Measurements from ENCODE around the gene TCF4.

GRCh38 chr18:55338978-55339650, 248.9 kb downstream of the TCF4 start:
- TF ChIP-seq, protein P1, sequence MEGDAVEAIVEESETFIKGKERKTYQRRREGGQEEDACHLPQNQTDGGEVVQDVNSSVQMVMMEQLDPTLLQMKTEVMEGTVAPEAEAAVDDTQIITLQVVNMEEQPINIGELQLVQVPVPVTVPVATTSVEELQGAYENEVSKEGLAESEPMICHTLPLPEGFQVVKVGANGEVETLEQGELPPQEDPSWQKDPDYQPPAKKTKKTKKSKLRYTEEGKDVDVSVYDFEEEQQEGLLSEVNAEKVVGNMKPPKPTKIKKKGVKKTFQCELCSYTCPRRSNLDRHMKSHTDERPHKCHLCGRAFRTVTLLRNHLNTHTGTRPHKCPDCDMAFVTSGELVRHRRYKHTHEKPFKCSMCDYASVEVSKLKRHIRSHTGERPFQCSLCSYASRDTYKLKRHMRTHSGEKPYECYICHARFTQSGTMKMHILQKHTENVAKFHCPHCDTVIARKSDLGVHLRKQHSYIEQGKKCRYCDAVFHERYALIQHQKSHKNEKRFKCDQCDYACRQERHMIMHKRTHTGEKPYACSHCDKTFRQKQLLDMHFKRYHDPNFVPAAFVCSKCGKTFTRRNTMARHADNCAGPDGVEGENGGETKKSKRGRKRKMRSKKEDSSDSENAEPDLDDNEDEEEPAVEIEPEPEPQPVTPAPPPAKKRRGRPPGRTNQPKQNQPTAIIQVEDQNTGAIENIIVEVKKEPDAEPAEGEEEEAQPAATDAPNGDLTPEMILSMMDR (IDR thresholded peaks at IDR 0.05) = no peak
- TF ChIP-seq, protein P2, sequence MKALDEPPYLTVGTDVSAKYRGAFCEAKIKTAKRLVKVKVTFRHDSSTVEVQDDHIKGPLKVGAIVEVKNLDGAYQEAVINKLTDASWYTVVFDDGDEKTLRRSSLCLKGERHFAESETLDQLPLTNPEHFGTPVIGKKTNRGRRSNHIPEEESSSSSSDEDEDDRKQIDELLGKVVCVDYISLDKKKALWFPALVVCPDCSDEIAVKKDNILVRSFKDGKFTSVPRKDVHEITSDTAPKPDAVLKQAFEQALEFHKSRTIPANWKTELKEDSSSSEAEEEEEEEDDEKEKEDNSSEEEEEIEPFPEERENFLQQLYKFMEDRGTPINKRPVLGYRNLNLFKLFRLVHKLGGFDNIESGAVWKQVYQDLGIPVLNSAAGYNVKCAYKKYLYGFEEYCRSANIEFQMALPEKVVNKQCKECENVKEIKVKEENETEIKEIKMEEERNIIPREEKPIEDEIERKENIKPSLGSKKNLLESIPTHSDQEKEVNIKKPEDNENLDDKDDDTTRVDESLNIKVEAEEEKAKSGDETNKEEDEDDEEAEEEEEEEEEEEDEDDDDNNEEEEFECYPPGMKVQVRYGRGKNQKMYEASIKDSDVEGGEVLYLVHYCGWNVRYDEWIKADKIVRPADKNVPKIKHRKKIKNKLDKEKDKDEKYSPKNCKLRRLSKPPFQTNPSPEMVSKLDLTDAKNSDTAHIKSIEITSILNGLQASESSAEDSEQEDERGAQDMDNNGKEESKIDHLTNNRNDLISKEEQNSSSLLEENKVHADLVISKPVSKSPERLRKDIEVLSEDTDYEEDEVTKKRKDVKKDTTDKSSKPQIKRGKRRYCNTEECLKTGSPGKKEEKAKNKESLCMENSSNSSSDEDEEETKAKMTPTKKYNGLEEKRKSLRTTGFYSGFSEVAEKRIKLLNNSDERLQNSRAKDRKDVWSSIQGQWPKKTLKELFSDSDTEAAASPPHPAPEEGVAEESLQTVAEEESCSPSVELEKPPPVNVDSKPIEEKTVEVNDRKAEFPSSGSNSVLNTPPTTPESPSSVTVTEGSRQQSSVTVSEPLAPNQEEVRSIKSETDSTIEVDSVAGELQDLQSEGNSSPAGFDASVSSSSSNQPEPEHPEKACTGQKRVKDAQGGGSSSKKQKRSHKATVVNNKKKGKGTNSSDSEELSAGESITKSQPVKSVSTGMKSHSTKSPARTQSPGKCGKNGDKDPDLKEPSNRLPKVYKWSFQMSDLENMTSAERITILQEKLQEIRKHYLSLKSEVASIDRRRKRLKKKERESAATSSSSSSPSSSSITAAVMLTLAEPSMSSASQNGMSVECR (CRISPR knock-in tag; IDR thresholded peaks at IDR 0.05; ENCODE audit: borderline replicate concordance) = no peak
- TF ChIP-seq, protein P3, sequence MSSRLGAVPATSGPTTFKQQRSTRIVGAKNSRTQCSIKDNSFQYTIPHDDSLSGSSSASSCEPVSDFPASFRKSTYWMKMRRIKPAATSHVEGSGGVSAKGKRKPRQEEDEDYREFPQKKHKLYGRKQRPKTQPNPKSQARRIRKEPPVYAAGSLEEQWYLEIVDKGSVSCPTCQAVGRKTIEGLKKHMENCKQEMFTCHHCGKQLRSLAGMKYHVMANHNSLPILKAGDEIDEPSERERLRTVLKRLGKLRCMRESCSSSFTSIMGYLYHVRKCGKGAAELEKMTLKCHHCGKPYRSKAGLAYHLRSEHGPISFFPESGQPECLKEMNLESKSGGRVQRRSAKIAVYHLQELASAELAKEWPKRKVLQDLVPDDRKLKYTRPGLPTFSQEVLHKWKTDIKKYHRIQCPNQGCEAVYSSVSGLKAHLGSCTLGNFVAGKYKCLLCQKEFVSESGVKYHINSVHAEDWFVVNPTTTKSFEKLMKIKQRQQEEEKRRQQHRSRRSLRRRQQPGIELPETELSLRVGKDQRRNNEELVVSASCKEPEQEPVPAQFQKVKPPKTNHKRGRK (CRISPR knock-in tag; IDR thresholded peaks at IDR 0.05; ENCODE audit: borderline replicate concordance) = no peak
- TF ChIP-seq MXD4 (CRISPR knock-in tag; IDR thresholded peaks at IDR 0.05; ENCODE audit: borderline replicate concordance) (no peak), USF2 (CRISPR knock-in tag; IDR thresholded peaks at IDR 0.05) (no peak), SMAD3 (CRISPR knock-in tag; IDR thresholded peaks at IDR 0.05; ENCODE audit: borderline replicate concordance) (no peak), TEAD4 (CRISPR knock-in tag; IDR thresholded peaks at IDR 0.05) (no peak), OVOL2 (CRISPR knock-in tag; IDR thresholded peaks at IDR 0.05; ENCODE audit: borderline replicate concordance) (no peak), FOXK1 (CRISPR knock-in tag; IDR thresholded peaks at IDR 0.05) (no peak), CREB1 (CRISPR knock-in tag; IDR thresholded peaks at IDR 0.05) (no peak), ATF1 (CRISPR knock-in tag; IDR thresholded peaks at IDR 0.05) (no peak)

Data from WTC11 (cell line).